Measurements from ENCODE around the gene PTK6.

DNA sequence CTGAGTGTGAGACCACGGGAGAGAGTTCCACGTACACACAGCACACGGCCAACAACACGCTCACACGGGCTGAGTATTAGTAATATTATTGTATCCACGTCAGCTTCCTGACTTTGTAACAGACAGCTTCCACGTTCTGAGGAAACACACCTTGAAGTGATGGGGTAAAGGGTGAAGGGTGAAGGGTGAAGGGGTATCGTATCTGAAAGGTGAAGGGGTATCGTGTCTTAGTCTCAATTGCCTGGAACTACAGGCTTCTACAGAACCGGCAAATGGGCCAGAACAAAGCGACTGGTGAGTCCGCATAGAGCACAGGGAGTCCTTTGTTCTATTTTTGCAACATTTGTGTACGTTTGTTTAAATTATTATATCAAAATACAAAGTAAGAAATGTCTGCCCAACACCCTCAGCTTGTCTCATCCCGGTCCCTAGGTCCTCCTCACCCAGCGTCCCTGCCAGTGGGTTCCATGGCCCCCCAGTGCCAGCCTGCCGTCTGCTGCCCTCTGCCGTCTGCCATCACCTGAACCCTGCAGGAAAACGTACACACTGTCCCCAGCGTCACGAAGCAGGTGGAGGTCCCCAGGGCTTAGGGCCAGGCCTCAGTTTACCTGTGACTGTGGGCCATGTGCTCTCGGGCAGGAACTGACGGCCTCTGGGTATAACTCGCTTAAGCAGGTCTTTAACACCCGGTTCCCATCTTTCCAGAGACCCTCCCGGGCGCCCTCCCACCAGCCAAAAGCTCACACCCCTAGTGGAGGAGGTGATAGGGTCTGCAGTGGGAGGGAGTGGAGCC is 41.2 kb upstream of the PTK6 start:
- TF ChIP-seq, protein P1, sequence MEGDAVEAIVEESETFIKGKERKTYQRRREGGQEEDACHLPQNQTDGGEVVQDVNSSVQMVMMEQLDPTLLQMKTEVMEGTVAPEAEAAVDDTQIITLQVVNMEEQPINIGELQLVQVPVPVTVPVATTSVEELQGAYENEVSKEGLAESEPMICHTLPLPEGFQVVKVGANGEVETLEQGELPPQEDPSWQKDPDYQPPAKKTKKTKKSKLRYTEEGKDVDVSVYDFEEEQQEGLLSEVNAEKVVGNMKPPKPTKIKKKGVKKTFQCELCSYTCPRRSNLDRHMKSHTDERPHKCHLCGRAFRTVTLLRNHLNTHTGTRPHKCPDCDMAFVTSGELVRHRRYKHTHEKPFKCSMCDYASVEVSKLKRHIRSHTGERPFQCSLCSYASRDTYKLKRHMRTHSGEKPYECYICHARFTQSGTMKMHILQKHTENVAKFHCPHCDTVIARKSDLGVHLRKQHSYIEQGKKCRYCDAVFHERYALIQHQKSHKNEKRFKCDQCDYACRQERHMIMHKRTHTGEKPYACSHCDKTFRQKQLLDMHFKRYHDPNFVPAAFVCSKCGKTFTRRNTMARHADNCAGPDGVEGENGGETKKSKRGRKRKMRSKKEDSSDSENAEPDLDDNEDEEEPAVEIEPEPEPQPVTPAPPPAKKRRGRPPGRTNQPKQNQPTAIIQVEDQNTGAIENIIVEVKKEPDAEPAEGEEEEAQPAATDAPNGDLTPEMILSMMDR (conservative IDR thresholded peaks at IDR 0.05 in 1 of 2, IDR thresholded peaks at IDR 0.05 in 1 of 2; ENCODE audit: low read depth in 1 of 2, low read length in 2 of 2), result no peak
- TF ChIP-seq EZH2 (IDR thresholded peaks at IDR 0.05; ENCODE audit: low read length, missing control alignments), result no peak

Data from fibroblast of lung (primary cell).